Measurements from ENCODE around the gene SH3PXD2A. TPM values are rescaled to one million over a fixed set of nuclear protein-coding genes. Genes with fewer than 3 reads are reported as not detected.

Gene SH3PXD2A
- total RNA-seq, 1 experiment from 2014 or later = 6.3 TPM

GRCh38 chr10:103580011-103580410, 275.4 kb downstream of the SH3PXD2A start:
- H3K9me3 Mint-ChIP-seq (ENCODE audit: unreplicated experiment) = no peaks in the 10 kb centered on the region
- no TSS peak for BruUV-seq (replicated peaks)
- peaks cover 33% of the 10 kb centered on the region for H3K4me1 Mint-ChIP-seq (ENCODE audit: low read depth, unreplicated experiment)
- no peaks in the 10 kb centered on the region for H3K36me3 Mint-ChIP-seq (ENCODE audit: insufficient read depth, unreplicated experiment)
- DNase-seq = no peak
- Histone ChIP-seq H3K4me3 (ENCODE audit: low read depth, low read length) (no peak overlapping the region), H3K27me3 (replicated peaks; ENCODE audit: control insufficient read depth, insufficient read depth, low read length) (no peaks in the 10 kb centered on the region), H3K36me3 (ENCODE audit: control insufficient read depth, insufficient read depth, low read length) (no peaks in the 10 kb centered on the region), H3K4me1 (peaks cover 28% of the 10 kb centered on the region), H3K9me3 (no peaks in the 10 kb centered on the region)
- intact Hi-C loops (cut with micrococcal nuclease; ENCODE audit: unreplicated experiment) = no loop called here
- no peak overlapping the region for H3K4me3 Mint-ChIP-seq (ENCODE audit: unreplicated experiment)
- H3K27ac Mint-ChIP-seq (ENCODE audit: unreplicated experiment) = no peak overlapping the region
- ChIA-PET POLR2A (no interaction called here), CTCF (interaction anchor here (1.5 kb wide), 1 partner anchor 14 kb away, joined by 9 read pairs; no protein-coding TSS in a partner anchor)
- TF ChIP-seq, protein P1, sequence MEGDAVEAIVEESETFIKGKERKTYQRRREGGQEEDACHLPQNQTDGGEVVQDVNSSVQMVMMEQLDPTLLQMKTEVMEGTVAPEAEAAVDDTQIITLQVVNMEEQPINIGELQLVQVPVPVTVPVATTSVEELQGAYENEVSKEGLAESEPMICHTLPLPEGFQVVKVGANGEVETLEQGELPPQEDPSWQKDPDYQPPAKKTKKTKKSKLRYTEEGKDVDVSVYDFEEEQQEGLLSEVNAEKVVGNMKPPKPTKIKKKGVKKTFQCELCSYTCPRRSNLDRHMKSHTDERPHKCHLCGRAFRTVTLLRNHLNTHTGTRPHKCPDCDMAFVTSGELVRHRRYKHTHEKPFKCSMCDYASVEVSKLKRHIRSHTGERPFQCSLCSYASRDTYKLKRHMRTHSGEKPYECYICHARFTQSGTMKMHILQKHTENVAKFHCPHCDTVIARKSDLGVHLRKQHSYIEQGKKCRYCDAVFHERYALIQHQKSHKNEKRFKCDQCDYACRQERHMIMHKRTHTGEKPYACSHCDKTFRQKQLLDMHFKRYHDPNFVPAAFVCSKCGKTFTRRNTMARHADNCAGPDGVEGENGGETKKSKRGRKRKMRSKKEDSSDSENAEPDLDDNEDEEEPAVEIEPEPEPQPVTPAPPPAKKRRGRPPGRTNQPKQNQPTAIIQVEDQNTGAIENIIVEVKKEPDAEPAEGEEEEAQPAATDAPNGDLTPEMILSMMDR (IDR thresholded peaks at IDR 0.05; ENCODE audit: insufficient read depth in 1 of 2, low read depth in 1 of 2, low read length in 1 of 2, severe bottlenecking in 1 of 2, unreplicated experiment in 1 of 2) = no peak
- no peaks in the 10 kb centered on the region for H3K27me3 Mint-ChIP-seq (ENCODE audit: insufficient read depth, unreplicated experiment)

GRCh38 chr10:103578782-103579382, 276.5 kb downstream of the SH3PXD2A start:
- Mint-ChIP-seq H3K27me3 (ENCODE audit: insufficient read depth, unreplicated experiment) (no peaks in the 10 kb centered on the region), H3K27ac (ENCODE audit: unreplicated experiment) (no peak overlapping the region), H3K4me3 (ENCODE audit: unreplicated experiment) (no peak overlapping the region), H3K9me3 (ENCODE audit: unreplicated experiment) (no peaks in the 10 kb centered on the region), H3K4me1 (ENCODE audit: low read depth, unreplicated experiment) (peaks cover 41% of the 10 kb centered on the region), H3K36me3 (ENCODE audit: insufficient read depth, unreplicated experiment) (no peaks in the 10 kb centered on the region)
- peak; percentile 63 to 75 for DNase-seq
- no TSS peak for BruUV-seq (replicated peaks)
- H3K4me3 ChIP-seq (ENCODE audit: low read depth, low read length) = no peak overlapping the region
- TF ChIP-seq, protein P1 (IDR thresholded peaks at IDR 0.05; ENCODE audit: insufficient read depth in 1 of 2, low read depth in 1 of 2, low read length in 1 of 2, severe bottlenecking in 1 of 2, unreplicated experiment in 1 of 2) = no peak
- ChIA-PET CTCF (interaction anchor here (0.6 to 1.5 kb wide), 2 partner anchors 15 to 103 kb away, joined by 3 to 9 read pairs; no protein-coding TSS in a partner anchor), POLR2A (no interaction called here)
- peaks cover 28% of the 10 kb centered on the region for H3K4me1 ChIP-seq
- intact Hi-C loops (cut with micrococcal nuclease; ENCODE audit: unreplicated experiment) = loop anchor here (5.0 kb wide), 2 partner anchors 67 to 87 kb away; partner anchors contain the start of gene NEURL1
- no peaks in the 10 kb centered on the region for H3K9me3 ChIP-seq
- no peaks in the 10 kb centered on the region for H3K36me3 ChIP-seq (ENCODE audit: control insufficient read depth, insufficient read depth, low read length)
- H3K27me3 ChIP-seq (replicated peaks; ENCODE audit: control insufficient read depth, insufficient read depth, low read length) = no peaks in the 10 kb centered on the region

GRCh38 chr10:103576862-103577261, 278.5 kb downstream of the SH3PXD2A start:
- H3K27ac Mint-ChIP-seq (ENCODE audit: unreplicated experiment) = peak overlapping the region; percentile 31
- TF ChIP-seq, protein P1 (IDR thresholded peaks at IDR 0.05; ENCODE audit: insufficient read depth in 1 of 2, low read depth in 1 of 2, low read length in 1 of 2, severe bottlenecking in 1 of 2, unreplicated experiment in 1 of 2) = no peak
- intact Hi-C loops (cut with micrococcal nuclease; ENCODE audit: unreplicated experiment) = loop anchor here (5.0 kb wide), 2 partner anchors 65 to 85 kb away; partner anchors contain the start of gene NEURL1

More at GRCh38 chr10:103576862-103577261, 278.5 kb downstream of the SH3PXD2A start:
- ChIA-PET CTCF (interaction anchor here (0.5 to 1.3 kb wide), 3 partner anchors 16 to 322 kb away, joined by 3 to 8 read pairs (median 7); no protein-coding TSS in a partner anchor), POLR2A (no interaction called here)
- peak; percentile 49 to 56 for DNase-seq
- Histone ChIP-seq H3K36me3 (ENCODE audit: control insufficient read depth, insufficient read depth, low read length) (no peaks in the 10 kb centered on the region), H3K9me3 (no peaks in the 10 kb centered on the region), H3K27me3 (replicated peaks; ENCODE audit: control insufficient read depth, insufficient read depth, low read length) (no peaks in the 10 kb centered on the region), H3K4me3 (ENCODE audit: low read depth, low read length) (no peak overlapping the region), H3K4me1 (peaks cover 28% of the 10 kb centered on the region)
- Mint-ChIP-seq H3K4me1 (ENCODE audit: low read depth, unreplicated experiment) (peaks cover 41% of the 10 kb centered on the region), H3K27me3 (ENCODE audit: insufficient read depth, unreplicated experiment) (no peaks in the 10 kb centered on the region), H3K36me3 (ENCODE audit: insufficient read depth, unreplicated experiment) (no peaks in the 10 kb centered on the region), H3K4me3 (ENCODE audit: unreplicated experiment) (no peak overlapping the region), H3K9me3 (ENCODE audit: unreplicated experiment) (no peaks in the 10 kb centered on the region)
- BruUV-seq (replicated peaks) = no TSS peak

All from Caco-2 (cell line).